ENCODE data around the gene RFC3. TPM values are rescaled to one million over a fixed set of nuclear protein-coding genes. Genes with fewer than 3 reads are reported as not detected.

RFC3 gene
- total RNA-seq, result 10 to 100 TPM; 15.5 to 51.6 TPM

GRCh38 chr13:33817901-33818706, at the start of gene RFC3:
Gene RFC3 (plus strand): TSS chr13:33818149. CDS start chr13:33818179, 30 bp downstream.

Small RNAs within 50 kb of the gene (small RNA-seq; reads per million reads assigned to genes)
- 0 reads per million in 2 donors for gene RNU5A-4P

Measured in melanocyte of skin (primary cell).